GM18951 (cell line): ENCODE measurements around the gene IGIP.

ENCODE experiments used
- POLR2A ChIP-seq: IDR thresholded peaks from 4 replicates; pipeline ENCODE4 v1.6.1; 2011; ENCODE audit warnings: mild to moderate bottlenecking; ENCODE audit not compliant: insufficient read length, insufficient read depth; ENCODE audit errors: extremely low read depth
- in situ Hi-C: fragments of 300-500 bp; cut with MboI; formaldehyde crosslinking; loops from one replicate; pipeline ENCODE4 v1.12.0; 2022; ENCODE audit warnings: low sequenced_read_pairs, mixed read lengths, inconsistent platforms; ENCODE audit not compliant: unreplicated experiment

The IGIP gene

GRCh38 chr5:140140435-140140834 is 14.7 kb downstream of the IGIP start:
- in situ Hi-C loops, result no loop called here
- no peak for TF ChIP-seq POLR2A

- in situ Hi-C loops, result no loop called here
- TF ChIP-seq POLR2A, result no peak
Observed at GRCh38 chr5:140141241-140141640, 15.5 kb downstream of the IGIP start.

- in situ Hi-C loops, result no loop called here
Observed at GRCh38 chr5:140142246-140142645, 16.5 kb downstream of the IGIP start.

GRCh38 chr5:140142856-140143255 is 17.1 kb downstream of the IGIP start:
- TF ChIP-seq POLR2A, result no peak
- in situ Hi-C loops, result no loop called here

More at GRCh38 chr5:140142246-140142645, 16.5 kb downstream of the IGIP start:
- no peak for TF ChIP-seq POLR2A

GRCh38 chr5:140143521-140144258 is 18.0 kb downstream of the IGIP start:
- in situ Hi-C loops, result no loop called here
- TF ChIP-seq POLR2A, result no peak

GRCh38 chr5:140145256-140145655 is 19.5 kb downstream of the IGIP start:
- in situ Hi-C loops, result loop anchor here (5.0 kb wide), 1 partner anchor 63 kb away; no protein-coding TSS in a partner anchor
- no peak for TF ChIP-seq POLR2A

GRCh38 chr5:140145818-140146522 is 20.2 kb downstream of the IGIP start:
- in situ Hi-C loops, result loop anchor here (5.0 kb wide), 1 partner anchor 64 kb away; no protein-coding TSS in a partner anchor

GRCh38 chr5:140146523-140146842 is 20.7 kb downstream of the IGIP start:
- TF ChIP-seq POLR2A, result no peak
- in situ Hi-C loops, result loop anchor here (5.0 kb wide), 1 partner anchor 64 kb away; no protein-coding TSS in a partner anchor

More at GRCh38 chr5:140145818-140146522, 20.2 kb downstream of the IGIP start:
- TF ChIP-seq POLR2A, result no peak

- in situ Hi-C loops, result loop anchor here (5.0 kb wide), 1 partner anchor 65 kb away; no protein-coding TSS in a partner anchor
- no peak for TF ChIP-seq POLR2A
Observed at GRCh38 chr5:140147460-140147859, 21.7 kb downstream of the IGIP start.

GRCh38 chr5:140148508-140148907 is 22.8 kb downstream of the IGIP start:
- in situ Hi-C loops, result loop anchor here (5.0 kb wide), 1 partner anchor 66 kb away; no protein-coding TSS in a partner anchor
- TF ChIP-seq POLR2A, result no peak

GRCh38 chr5:140150201-140150600 is 24.5 kb downstream of the IGIP start:
- TF ChIP-seq POLR2A, result no peak
- in situ Hi-C loops, result loop anchor here (25.0 kb wide), 1 partner anchor 363 kb away; the partner anchor contains the start of gene PSD2

GRCh38 chr5:140151144-140152021 is 25.6 kb downstream of the IGIP start:
- in situ Hi-C loops, result loop anchor here (25.0 kb wide), 1 partner anchor 364 kb away; the partner anchor contains the start of gene PSD2
- no peak for TF ChIP-seq POLR2A
